Fibroblast of lung (primary cell): Measurements from ENCODE around the gene MLC1. TPM values are rescaled to one million over a fixed set of nuclear protein-coding genes. Genes with fewer than 3 reads are reported as not detected.

Source experiments
- DNase-seq, 2 donors: peaks; one replicate each; pipeline versions ENCODE4 v3.0.0 to v3.0.0-alpha.2; 2010; ENCODE audit warnings: low read depth in 2 of 2
- H2AFZ ChIP-seq: 2 replicates; pipeline ENCODE4 v1.5.1; 2012; ENCODE audit warnings: low read length, control low read depth, inconsistent platforms
- H3K27ac ChIP-seq: 2 replicates; pipeline ENCODE4 v1.5.1; 2011; ENCODE audit warnings: low read length, control low read depth; ENCODE audit not compliant: insufficient read depth
- H3K27me3 ChIP-seq: 2 replicates; pipeline ENCODE4 v1.5.1; 2011; ENCODE audit warnings: mild to moderate bottlenecking, low read length; ENCODE audit not compliant: control insufficient read depth, insufficient read depth
- H3K36me3 ChIP-seq: 2 replicates; pipeline ENCODE4 v1.5.1; 2011; ENCODE audit warnings: low read length; ENCODE audit not compliant: control insufficient read depth, insufficient read depth
- H3K4me1 ChIP-seq: 2 replicates; pipeline ENCODE4 v1.5.1; 2011; ENCODE audit warnings: low read length; ENCODE audit not compliant: control insufficient read depth, insufficient read depth; ENCODE audit errors: extremely low read depth
- H3K4me2 ChIP-seq: 2 replicates; pipeline ENCODE4 v1.5.1; 2011; ENCODE audit warnings: low read length, control low read depth; ENCODE audit not compliant: insufficient read depth; ENCODE audit errors: extremely low read depth
- H3K4me3 ChIP-seq, 4 experiments: fragments of 200-600 bp in 1 of 4; sonication (generic) in 1 of 4; replicated peaks in 1 of 4; 2 replicates each; pipeline ENCODE4 v1.5.1; 2011 to 2016; ENCODE audit warnings: low read length in 4 of 4, low read depth in 3 of 4, mild to moderate bottlenecking in 3 of 4, control low read depth in 2 of 4, inconsistent platforms in 1 of 4, mixed read lengths in 1 of 4; ENCODE audit not compliant: insufficient read depth in 1 of 4; ENCODE audit errors: control extremely low read depth in 1 of 4
- H3K79me2 ChIP-seq: 2 replicates; pipeline ENCODE4 v1.5.1; 2012; ENCODE audit warnings: mild to moderate bottlenecking, low read length, inconsistent platforms; ENCODE audit not compliant: control insufficient read depth, insufficient read depth
- H3K9ac ChIP-seq: 2 replicates; pipeline ENCODE4 v1.5.1; 2011; ENCODE audit warnings: mild to moderate bottlenecking, low read length, control low read depth; ENCODE audit not compliant: insufficient read depth
- H3K9me3 ChIP-seq: 2 replicates; pipeline ENCODE4 v1.5.1; 2012; ENCODE audit warnings: low read depth, low read length; ENCODE audit not compliant: control insufficient read depth, insufficient read depth
- H4K20me1 ChIP-seq: 2 replicates; pipeline ENCODE4 v1.5.1; 2011; ENCODE audit warnings: low read length; ENCODE audit not compliant: control insufficient read depth, insufficient read depth; ENCODE audit errors: extremely low read depth
- EZH2 ChIP-seq: IDR thresholded peaks from 2 replicates; pipeline ENCODE4 v1.5.1; 2012; ENCODE audit warnings: low read length, control low read depth, mild to moderate bottlenecking; ENCODE audit errors: missing control alignments
- polyA plus RNA-seq, 2 donors: library from polyadenylated mRNA; depleted of rRNA in 1 of 2; stranded (reverse) in 1 of 2; unstranded in 1 of 2; fragments of >200 nt; gene quantifications; 2 replicates each; pipeline ENCODE4 v1.2.1, GENCODE V29; 2011 to 2012; ENCODE audit warnings: missing spikeins in 1 of 2
- total RNA-seq: library from RNA; depleted of rRNA; stranded (reverse); fragments of >200 nt; gene quantifications from 2 replicates; pipeline ENCODE4 v1.2.1, GENCODE V29; 2014
- TF ChIP-seq, protein P1 (sequence below), 2 donors: IDR thresholded peaks in 1 of 2; conservative IDR thresholded peaks in 1 of 2; 1 replicate in 1 of 2; 2 replicates in 1 of 2; pipeline ENCODE4 v1.5.1; 2011 to 2012; ENCODE audit warnings: low read length in 2 of 2, control low read depth in 1 of 2, inconsistent platforms in 1 of 2, low read depth in 1 of 2, mild to moderate bottlenecking in 1 of 2

Gene MLC1
- total and polyA plus RNA-seq, 2 donors (not counting 1 experiment from before 2014, with no cell fraction given) = under 0.01 TPM; not detected in 1

DNA sequence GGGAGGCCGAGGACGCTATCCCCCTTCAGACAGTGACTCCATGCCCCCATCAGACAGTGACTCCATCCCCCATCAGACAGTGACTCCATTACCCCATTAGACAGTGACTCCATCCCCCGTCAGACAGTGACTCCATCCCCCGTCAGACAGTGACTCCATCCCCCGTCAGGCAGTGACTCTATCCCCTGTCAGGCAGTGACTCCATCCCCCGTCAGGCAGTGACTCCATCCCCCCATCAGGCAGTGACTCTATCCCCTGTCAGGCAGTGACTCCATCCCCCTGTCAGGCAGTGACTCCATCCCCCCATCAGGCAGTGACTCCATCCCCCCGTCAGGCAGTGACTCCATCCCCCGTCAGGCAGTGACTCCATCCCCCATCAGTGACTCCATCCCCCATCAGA, 18.0 kb downstream of the MLC1 start:
- Histone ChIP-seq H2AFZ (no peak overlapping the region), H3K9me3 (no peaks in the 10 kb centered on the region)
- TF ChIP-seq, protein P1, sequence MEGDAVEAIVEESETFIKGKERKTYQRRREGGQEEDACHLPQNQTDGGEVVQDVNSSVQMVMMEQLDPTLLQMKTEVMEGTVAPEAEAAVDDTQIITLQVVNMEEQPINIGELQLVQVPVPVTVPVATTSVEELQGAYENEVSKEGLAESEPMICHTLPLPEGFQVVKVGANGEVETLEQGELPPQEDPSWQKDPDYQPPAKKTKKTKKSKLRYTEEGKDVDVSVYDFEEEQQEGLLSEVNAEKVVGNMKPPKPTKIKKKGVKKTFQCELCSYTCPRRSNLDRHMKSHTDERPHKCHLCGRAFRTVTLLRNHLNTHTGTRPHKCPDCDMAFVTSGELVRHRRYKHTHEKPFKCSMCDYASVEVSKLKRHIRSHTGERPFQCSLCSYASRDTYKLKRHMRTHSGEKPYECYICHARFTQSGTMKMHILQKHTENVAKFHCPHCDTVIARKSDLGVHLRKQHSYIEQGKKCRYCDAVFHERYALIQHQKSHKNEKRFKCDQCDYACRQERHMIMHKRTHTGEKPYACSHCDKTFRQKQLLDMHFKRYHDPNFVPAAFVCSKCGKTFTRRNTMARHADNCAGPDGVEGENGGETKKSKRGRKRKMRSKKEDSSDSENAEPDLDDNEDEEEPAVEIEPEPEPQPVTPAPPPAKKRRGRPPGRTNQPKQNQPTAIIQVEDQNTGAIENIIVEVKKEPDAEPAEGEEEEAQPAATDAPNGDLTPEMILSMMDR (conservative IDR thresholded peaks at IDR 0.05 in 1 of 2, IDR thresholded peaks at IDR 0.05 in 1 of 2; ENCODE audit: low read depth in 1 of 2, low read length in 2 of 2) = no peak
- no peak for TF ChIP-seq EZH2

DNA sequence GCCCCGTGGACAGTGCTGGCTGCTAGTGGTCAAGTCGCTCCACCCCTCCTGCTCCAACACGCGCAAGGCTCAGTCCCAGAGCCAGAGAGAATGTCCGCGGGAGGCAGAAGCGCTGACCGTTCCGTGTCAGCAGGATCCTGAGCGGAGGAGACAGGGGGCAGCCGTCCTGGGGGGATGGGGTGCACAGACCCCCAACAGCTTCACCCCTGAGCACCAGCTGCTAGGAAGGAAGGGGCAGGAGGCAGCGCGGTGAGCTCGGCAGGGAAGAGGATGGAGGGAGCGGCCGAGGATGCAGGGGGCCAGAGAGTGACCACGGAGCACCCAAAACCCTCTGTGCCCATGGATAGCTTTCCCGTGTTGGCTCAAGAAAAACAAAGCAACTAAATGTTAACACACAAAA, 20.8 kb downstream of the MLC1 start:
- TF ChIP-seq, protein P1 (conservative IDR thresholded peaks at IDR 0.05 in 1 of 2, IDR thresholded peaks at IDR 0.05 in 1 of 2; ENCODE audit: low read depth in 1 of 2, low read length in 2 of 2) = no peak
- no peak for TF ChIP-seq EZH2
- no peak for DNase-seq
- H3K79me2 ChIP-seq = no peaks in the 10 kb centered on the region
- no peak overlapping the region for H3K4me3 ChIP-seq
- H4K20me1 ChIP-seq = no peaks in the 10 kb centered on the region
- no peak overlapping the region for H2AFZ ChIP-seq
- no peaks in the 10 kb centered on the region for H3K36me3 ChIP-seq
- no peaks in the 10 kb centered on the region for H3K4me1 ChIP-seq
- no peaks in the 10 kb centered on the region for H3K9me3 ChIP-seq
- no peak overlapping the region for H3K27ac ChIP-seq
- no peak overlapping the region for H3K9ac ChIP-seq
- no peak overlapping the region for H3K4me2 ChIP-seq
- no peaks in the 10 kb centered on the region for H3K27me3 ChIP-seq

More for the DNA sequence above, 18.0 kb downstream of the MLC1 start:
- H3K4me1 ChIP-seq = no peaks in the 10 kb centered on the region
- no peaks in the 10 kb centered on the region for H3K36me3 ChIP-seq
- H4K20me1 ChIP-seq = no peaks in the 10 kb centered on the region
- H3K27me3 ChIP-seq = no peaks in the 10 kb centered on the region
- H3K27ac ChIP-seq = no peak overlapping the region
- H3K9ac ChIP-seq = no peak overlapping the region
- DNase-seq = no peak
- no peak overlapping the region for H3K4me3 ChIP-seq
- no peak overlapping the region for H3K4me2 ChIP-seq
- H3K79me2 ChIP-seq = no peaks in the 10 kb centered on the region

DNA sequence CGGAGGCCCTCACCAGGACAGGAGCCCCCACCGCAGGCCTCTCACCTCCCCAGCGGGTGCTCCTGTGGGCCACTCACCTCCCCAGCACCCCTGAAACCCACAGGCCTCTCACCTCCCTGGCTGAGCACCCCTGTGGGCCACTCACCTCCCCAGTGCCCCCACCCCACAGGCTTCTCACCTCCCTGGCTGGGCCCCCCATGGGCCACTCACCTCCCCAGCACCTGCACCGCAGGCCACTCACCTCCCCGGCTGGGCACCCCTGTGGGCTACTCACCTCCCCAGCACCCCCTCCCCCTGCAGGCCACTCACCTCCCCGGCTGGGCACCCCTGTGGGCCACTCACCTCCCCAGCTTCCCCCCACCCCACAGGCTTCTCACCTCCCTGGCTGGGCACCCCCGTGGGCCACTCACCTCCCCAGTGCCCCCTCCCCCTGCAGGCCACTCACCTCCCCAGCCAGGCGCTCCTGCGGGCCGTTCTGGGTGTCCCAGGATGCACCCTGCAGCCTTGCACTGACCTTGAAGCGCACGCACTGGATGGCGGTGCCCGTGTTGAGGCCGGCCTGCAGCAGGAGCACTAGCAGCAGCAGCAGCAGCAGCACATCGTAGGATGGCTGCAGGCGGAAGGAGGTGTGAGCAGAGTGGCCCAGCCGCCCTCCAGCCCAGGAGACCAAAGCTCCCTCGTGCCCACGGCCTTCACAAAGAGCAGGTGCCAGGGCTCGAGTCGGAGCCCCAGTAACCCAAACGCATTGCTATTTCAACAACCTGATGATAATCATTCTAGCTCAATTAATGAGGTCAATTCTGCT, 21.4 kb downstream of the MLC1 start:
- Histone ChIP-seq H3K4me1 (no peaks in the 10 kb centered on the region), H3K4me3 (no peak overlapping the region), H3K79me2 (no peaks in the 10 kb centered on the region), H4K20me1 (no peaks in the 10 kb centered on the region), H2AFZ (no peak overlapping the region), H3K9me3 (no peaks in the 10 kb centered on the region), H3K9ac (no peak overlapping the region), H3K4me2 (no peak overlapping the region), H3K27me3 (no peaks in the 10 kb centered on the region), H3K36me3 (no peaks in the 10 kb centered on the region), H3K27ac (no peak overlapping the region)
- DNase-seq = no peak
- TF ChIP-seq EZH2 = no peak
- TF ChIP-seq, protein P1 (conservative IDR thresholded peaks at IDR 0.05 in 1 of 2, IDR thresholded peaks at IDR 0.05 in 1 of 2; ENCODE audit: low read depth in 1 of 2, low read length in 2 of 2) = no peak
